ENCODE data around the gene MT1G.
A peak's percentile ranks its signal among the peaks of the same experiment; 100 is the strongest.
"Not testable (repeated sequence)": the region's sequence is repeated elsewhere in the genome, so short reads cannot be mapped to it uniquely, and the experiment has no call there.

MT1G gene

DNA sequence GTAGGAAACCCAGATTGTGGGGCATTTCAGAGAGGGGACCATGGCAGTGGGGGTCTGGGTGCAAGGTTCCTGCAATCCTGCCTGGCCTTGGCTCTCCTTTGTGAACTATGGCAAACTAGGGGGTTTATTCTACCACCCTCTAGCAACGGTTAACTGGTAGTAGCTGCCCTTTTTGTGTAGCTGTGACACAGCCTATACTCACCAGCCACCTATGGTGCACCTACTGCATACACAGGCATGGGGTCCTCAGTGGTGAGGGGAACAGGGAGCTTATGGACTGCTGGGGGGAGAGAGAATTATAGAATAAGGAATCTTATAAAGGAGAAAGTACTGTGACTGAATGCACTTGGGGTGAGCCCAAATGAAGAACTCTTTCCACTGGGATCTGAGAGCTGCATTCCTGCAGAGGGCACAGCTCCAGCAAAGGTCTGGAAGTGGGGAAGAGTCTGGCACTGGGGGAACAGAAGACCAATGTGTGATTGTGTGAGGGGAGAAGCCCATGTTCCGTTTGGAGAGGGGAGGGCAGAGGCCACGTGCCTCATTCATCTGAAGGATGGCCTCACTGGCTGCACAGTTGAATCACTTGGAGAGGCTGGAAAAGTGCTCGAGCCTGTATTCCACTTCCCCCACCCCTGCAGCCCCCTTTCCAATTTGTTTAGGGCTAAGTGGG lies 16.5 kb upstream of the MT1G start:
- DNase-seq: no peak

DNA sequence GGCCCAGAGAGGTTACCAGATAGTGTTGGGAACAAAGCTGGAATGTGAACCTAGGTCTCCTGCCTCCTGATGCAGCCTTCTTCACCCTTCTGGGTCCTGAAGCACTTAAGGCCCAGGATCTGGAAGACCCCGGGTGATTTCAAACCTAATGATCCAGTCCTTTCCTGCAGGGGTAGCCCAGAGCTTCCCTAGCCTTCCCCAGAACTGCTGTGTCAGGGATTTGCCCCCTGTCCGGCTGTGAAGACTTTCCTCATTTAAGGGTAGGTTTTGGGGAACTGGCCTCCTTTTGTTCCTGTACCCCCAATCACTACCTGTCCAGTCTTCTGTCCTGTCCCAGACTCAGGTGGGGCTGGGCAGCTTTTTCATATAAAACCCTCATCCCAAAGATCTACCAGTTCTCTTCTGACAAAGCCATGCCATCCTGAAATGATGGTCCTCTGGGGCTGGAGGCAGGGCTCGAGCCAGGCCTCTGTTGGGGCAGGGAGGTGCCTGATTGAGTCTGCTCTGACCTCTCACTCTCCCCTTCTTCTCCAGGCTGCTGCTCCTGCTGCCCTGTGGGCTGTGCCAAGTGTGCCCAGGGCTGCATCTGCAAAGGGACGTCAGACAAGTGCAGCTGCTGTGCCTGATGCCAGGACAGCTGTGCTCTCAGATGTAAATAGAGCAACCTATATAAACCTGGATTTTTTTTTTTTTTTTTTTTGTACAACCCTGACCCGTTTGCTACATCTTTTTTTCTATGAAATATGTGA lies 15.7 kb upstream of the MT1G start:
- DNase-seq: no peak

- DNase-seq: no peak
These were observed 15.0 kb upstream of the MT1G start for GRCh38 chr16:56682703-56683397.

DNA sequence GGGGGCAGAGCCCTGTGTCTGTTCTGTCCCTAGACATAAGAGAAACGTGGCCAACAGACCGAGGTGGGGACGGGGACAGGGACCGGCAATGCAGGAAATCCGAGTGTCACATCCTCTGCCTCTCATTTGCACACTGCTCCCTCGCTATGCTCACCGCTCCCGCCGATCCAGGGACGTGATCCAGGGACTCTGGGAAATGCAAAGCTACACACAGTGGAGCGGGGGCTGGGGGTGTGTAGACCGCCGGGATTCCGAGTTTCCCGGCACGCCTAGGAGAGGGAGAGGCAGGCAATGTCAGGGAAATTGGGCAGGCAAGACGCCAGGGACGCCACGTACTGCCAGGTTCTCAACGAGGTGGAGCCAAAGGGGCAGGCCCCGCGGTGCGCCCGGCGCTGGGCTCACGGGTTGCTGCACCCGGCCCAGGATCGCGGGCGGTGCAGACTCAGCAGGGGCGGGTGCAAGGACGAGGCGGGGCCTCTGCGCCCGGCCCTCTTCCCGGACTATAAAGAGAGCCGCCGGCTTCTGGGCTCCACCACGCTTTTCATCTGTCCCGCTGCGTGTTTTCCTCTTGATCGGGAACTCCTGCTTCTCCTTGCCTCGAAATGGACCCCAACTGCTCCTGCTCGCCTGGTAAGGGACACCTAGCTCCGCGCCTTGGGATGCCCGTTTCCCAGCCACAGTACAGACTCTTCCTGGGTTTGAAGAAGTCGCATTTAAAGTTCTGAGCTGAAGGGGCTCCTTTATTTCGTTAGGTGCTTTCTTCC lies 14.3 kb upstream of the MT1G start, which contains the start of gene MT1X:
TSS of gene MT1X (plus strand) at position 532 of the 764 bp plus-strand sequence. CDS start at position 603, 71 bp downstream.
- DNase-seq: peak; percentile 96

GRCh38 chr16:56679818-56680217 lies 12.0 kb upstream of the MT1G start:
- no peak for DNase-seq

- no peak for DNase-seq
These were observed 11.3 kb upstream of the MT1G start for GRCh38 chr16:56679078-56679730.

- DNase-seq: no peak
These were observed 9.6 kb upstream of the MT1G start for GRCh38 chr16:56677474-56677873.

- peak; percentile 77 for DNase-seq
These were observed 7.9 kb upstream of the MT1G start for GRCh38 chr16:56675685-56676210.

GRCh38 chr16:56674570-56674969 lies 6.7 kb upstream of the MT1G start:
- not testable (repeated sequence) for DNase-seq

GRCh38 chr16:56673921-56674320 lies 6.1 kb upstream of the MT1G start:
- DNase-seq: no peak

GRCh38 chr16:56672761-56673536 lies 5.1 kb upstream of the MT1G start:
- DNase-seq: no peak

DNA sequence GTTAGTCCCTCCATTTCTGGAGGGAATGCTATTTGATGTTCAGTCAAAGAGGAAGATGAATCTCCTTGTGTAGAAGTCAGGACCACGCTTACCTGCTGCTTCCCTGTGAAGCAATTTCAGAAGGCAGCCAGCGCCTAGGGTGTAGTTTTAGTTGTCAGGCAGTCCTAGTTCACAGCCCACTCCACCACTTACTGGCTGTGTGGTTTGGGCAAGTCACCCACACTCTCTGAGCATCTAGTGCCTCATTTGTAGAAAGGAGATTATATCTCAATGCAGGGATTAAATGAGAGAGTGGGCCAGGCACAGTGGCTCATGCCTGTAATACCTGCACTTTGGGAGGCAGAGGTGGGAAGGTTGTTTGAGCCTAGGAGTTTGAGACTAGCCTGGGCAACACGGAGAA lies 4.3 kb upstream of the MT1G start:
- DNase-seq: not testable (repeated sequence)

DNA sequence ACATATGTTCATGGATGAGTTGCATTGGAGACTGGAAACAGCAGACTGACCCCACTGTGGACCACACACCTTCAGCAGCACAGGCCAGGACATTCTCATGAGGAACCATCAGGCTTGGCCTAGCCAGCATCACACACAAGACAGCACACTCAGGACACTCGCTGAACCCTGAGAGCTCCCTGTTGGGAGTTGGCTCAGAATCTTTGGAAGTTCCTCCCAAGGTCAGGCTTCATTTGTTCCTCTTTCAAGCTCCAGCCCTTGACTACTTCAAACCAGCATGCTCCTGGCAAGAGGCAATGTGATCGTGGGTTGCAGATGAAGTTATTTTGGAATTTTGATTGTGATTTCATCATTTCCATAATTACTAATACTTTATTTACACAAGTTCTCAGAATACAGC lies 3.8 kb upstream of the MT1G start:
- DNase-seq: not testable (repeated sequence)

DNA sequence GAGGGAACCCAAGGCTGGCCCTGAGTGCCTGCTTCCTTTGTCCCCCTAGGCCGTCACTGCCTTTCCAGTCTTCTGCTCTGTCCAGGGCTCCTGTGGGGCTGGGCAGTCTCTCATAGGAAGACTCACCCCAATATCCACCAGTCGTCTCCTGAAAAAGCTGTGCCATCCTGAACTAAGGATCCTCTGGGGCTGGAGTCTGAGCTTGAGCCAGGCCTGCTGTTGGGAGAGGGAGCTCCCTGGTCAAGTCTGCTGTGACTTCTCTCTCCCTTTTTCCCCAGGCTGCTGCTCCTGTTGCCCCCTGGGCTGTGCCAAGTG lies 2.7 kb upstream of the MT1G start:
- DNase-seq: no peak

- no peak for DNase-seq
These were observed 2.2 kb upstream of the MT1G start for GRCh38 chr16:56669840-56670619.

DNA sequence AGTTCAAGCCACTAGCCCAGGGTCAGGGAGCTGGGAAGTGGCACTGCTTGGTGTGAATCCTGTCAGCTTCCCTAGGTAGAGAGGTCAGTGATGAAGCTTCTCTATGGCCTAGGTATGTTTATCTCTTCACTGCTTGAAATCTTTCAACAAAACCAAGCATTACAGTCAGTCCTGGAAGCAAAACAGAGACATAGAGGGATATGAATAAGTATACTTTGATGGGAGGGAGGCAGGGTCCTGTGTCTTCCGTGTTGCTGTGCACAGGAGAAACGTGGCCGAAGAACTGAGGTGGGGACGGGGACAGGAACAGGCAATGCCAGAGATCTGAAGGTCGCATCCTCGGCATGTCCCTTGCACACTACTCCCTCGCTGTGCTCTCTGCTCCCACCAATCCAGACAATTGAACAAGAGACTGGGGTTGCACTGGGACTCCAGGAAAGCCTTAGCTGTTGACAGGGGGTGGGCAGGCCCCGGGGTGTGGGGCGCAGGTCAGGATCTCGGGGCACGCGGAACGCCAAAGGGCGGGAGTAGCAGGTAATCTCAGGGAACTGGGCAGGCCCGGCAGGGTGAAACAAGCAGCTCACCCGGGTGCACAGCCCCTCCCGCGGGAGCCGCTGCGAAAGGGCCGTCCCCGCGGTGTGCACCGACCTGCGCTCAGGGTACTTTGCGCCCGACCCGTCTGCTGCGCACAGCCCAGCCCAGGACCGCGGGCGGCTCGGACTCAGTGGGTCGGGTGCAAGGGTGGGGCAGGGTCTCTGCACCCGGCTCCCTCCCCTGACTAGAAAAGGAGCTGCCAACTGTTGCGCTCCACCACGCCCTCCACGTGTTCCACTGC lies 1.4 kb upstream of the MT1G start, which contains the start of gene MT1H:
TSS of gene MT1H (plus strand) at position 810 of the 835 bp plus-strand sequence. CDS start 71 bp downstream, outside the sequence.
- no peak for DNase-seq

DNA sequence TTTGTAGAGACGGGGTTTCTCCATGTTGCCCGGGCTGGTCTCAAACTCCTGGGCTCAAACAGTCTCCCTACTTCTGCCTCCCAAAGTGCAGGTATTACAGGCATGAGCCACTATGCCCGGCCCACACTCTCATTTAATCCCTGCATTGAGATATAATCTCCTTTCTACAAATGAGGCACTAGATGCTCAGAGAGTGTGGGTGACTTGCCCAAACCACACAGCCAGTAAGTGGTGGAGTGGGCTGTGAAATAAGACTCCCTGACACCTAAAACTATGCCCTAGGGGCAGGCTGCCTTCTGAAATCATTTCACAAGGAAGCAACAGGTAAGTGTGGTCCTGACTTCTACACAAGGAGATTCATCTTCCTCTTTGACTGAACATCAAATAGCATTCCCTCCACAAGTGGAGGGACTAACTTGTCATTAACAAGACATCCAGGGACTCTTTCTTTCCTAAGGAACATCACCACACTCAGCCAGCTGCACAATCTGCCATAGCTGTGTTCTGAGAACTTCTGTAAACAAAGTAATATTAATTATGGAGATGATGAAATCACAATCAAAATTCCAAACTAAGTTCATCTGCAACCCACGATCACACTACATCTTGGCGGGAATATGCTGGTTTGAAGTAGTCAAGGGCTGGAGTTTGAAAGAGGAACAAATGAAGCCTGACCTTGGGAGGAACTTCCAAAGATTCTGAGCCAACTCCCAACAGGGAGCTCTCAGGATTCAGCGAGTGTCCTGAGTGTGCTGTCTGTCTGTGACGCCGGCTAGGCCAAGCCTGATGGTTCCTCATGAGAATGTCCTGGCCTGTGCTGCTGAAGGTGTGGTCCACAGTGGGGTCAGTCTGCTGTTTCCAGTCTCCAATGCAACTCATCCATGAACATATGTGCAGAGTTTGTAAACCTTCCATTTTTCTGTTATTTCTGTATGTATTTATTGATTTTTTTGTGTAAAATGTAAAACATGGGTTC lies 2.3 kb downstream of the MT1G start:
- DNase-seq: not testable (repeated sequence)

GRCh38 chr16:56664506-56664905 lies 3.4 kb downstream of the MT1G start:
- no peak for DNase-seq
